GM06990 (cell line): ENCODE data around the gene WNT9A.

ENCODE experiments used
- DNase-seq: peaks from one replicate; pipeline ENCODE4 v3.0.0-alpha.2; 2011; ENCODE audit not compliant: insufficient read length; ENCODE audit errors: extremely low read depth
- H3K27me3 ChIP-seq: replicated peaks from 2 replicates; pipeline ENCODE4 v1.6.0; 2011; ENCODE audit warnings: low read length; ENCODE audit not compliant: control insufficient read depth, insufficient read depth
- H3K36me3 ChIP-seq: 2 replicates; pipeline ENCODE4 v1.5.1; 2011; ENCODE audit warnings: low read length; ENCODE audit not compliant: control insufficient read depth, insufficient read depth
- H3K4me3 ChIP-seq: replicated peaks from 2 replicates; pipeline ENCODE4 v1.5.1; 2011; ENCODE audit warnings: low read depth, mild to moderate bottlenecking, control low read depth, low read length
- TF ChIP-seq, protein P1 (sequence below): IDR thresholded peaks from 2 replicates; pipeline ENCODE4 v1.5.1; 2011; ENCODE audit warnings: low read length, control low read depth, mild to moderate bottlenecking, inconsistent platforms; ENCODE audit not compliant: insufficient read depth, poor library complexity, severe bottlenecking

Gene WNT9A

GRCh38 chr1:227903061-227903521 lies 44.6 kb downstream of the WNT9A start:
- no peaks in the 10 kb centered on the region; the same call in 1 of the 2 replicates for H3K27me3 ChIP-seq
- TF ChIP-seq, protein P1, sequence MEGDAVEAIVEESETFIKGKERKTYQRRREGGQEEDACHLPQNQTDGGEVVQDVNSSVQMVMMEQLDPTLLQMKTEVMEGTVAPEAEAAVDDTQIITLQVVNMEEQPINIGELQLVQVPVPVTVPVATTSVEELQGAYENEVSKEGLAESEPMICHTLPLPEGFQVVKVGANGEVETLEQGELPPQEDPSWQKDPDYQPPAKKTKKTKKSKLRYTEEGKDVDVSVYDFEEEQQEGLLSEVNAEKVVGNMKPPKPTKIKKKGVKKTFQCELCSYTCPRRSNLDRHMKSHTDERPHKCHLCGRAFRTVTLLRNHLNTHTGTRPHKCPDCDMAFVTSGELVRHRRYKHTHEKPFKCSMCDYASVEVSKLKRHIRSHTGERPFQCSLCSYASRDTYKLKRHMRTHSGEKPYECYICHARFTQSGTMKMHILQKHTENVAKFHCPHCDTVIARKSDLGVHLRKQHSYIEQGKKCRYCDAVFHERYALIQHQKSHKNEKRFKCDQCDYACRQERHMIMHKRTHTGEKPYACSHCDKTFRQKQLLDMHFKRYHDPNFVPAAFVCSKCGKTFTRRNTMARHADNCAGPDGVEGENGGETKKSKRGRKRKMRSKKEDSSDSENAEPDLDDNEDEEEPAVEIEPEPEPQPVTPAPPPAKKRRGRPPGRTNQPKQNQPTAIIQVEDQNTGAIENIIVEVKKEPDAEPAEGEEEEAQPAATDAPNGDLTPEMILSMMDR = no peak
- H3K36me3 ChIP-seq = no peaks in the 10 kb centered on the region
- no peak overlapping the region for H3K4me3 ChIP-seq
- no peak for DNase-seq

GRCh38 chr1:227902641-227902990 lies 45.1 kb downstream of the WNT9A start:
- Histone ChIP-seq H3K27me3 (no peaks in the 10 kb centered on the region; the same call in 1 of the 2 replicates), H3K36me3 (no peaks in the 10 kb centered on the region), H3K4me3 (no peak overlapping the region)
- no peak for DNase-seq
- TF ChIP-seq, protein P1 = no peak

DNA sequence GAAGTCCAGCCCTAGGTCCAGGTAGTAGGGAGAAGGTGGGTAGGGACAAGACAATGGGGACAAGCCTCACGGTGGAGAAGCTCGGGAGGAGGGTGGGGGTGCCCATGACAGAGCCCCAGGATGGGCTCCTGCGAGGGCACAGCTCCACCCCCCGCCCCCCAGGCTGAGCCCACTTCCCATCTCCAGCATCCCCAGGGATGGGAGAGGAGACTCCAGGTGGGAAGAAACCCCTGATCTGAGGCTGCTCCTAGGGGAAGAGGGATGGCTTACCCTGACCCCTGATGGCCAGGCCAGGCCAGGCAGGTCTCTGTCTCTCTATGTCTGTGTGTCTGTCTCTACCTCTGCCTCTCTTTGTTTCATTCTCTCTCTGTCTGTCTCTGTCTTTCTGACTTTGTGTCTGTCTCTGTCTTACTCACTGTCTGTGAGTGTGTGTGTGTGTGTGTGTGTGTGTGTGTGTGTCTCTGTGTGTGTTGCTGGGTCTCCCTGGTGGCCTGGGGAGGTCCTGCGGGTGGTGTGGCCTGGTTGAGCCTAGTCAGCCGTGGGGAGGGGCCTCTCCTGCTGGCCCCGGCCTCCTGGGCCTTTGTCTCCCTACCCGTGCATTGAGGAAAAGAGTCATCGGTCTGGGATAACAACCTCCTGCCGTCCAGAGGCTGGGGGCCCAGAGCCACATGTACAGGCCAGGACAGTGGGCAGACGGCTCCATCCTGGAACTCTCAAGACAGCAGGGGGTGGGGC lies 45.7 kb downstream of the WNT9A start:
- no peaks in the 10 kb centered on the region; the same call in 1 of the 2 replicates for H3K27me3 ChIP-seq
- H3K4me3 ChIP-seq = no peak overlapping the region
- TF ChIP-seq, protein P1 = no peak
- no peak for DNase-seq
- no peaks in the 10 kb centered on the region for H3K36me3 ChIP-seq

DNA sequence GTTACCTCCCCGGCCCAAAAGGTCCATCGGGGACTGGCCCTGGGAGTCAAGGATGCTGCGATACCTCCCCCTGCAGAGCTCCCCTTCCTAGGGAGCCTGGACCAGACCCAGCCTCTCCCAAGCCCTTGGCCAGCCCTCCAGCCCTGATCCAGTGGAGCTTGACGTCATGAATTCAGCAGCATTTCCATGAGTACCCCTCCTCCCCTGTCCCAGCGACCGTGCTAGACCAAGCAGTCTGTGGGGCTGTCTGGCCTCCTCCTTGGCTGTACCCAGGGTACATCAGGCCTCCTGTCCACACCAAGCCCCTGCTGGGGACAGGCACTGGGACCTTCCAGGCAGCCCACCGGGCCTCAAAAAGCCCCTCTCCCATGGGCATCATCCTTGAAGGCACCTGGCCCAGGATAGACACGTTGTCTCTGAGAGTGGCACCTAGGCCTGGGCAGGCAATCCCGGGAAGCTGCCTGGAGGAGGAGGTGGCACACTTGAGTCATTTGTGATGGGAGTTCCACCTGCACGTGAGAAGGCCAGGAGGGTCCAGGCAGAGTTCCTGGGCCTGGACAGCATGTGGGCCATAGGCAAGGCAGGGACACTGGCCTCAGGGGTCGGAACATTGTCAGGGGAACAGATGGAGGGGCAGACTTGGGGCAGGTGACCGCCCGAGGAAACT lies 46.4 kb downstream of the WNT9A start:
- no peak for DNase-seq
- TF ChIP-seq, protein P1 = no peak
- Histone ChIP-seq H3K27me3 (no peaks in the 10 kb centered on the region; the same call in 1 of the 2 replicates), H3K36me3 (no peaks in the 10 kb centered on the region), H3K4me3 (no peak overlapping the region)

DNA sequence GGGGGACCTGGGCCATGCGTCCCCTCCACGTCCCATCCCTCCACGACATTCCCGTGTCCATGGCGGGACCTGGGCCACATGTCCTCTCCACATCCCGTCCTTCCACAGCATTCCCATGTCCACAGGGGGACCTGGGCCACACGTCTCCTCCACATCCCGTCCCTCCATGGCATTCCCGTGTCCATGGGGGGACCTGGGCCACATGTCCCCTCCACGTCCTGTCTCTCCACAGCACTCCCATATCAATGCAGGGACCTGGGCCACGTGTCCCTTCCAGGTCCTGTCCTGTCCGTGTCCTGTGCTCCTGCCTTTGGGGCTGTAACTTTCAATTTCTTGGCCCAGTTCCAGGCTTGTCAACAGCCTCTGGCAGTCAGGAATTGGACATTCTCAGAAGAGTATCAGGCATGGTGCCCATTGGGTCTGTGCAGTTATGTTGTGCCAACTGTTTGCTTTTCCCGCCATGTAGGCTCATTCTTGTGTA lies 47.1 kb downstream of the WNT9A start:
- no peak for DNase-seq
- Histone ChIP-seq H3K27me3 (no peaks in the 10 kb centered on the region), H3K36me3 (no peaks in the 10 kb centered on the region), H3K4me3 (no peak overlapping the region)
- TF ChIP-seq, protein P1 = no peak
